PC-9 (cell line): ENCODE measurements around the gene LRMDA. TPM values are rescaled to one million over a fixed set of nuclear protein-coding genes. Genes with fewer than 3 reads are reported as not detected.

Source experiments
- BruUV-seq: library from RNA; stranded (reverse); fragments of 400-500 nt; replicated peaks from 2 replicates; lab custom pipeline; 2021; lab: Mats Ljungman, UMichigan
- CTCF ChIA-PET: fragments of 300-600 bp; sonication (Branson Sonifier 250); formaldehyde crosslinking; loops from one replicate; lab custom pipeline; 2022; ENCODE audit warnings: antibody characterized with exemption; lab: Charles Lee
- POLR2A ChIA-PET: fragments of 300-600 bp; sonication (Branson Sonifier 250); formaldehyde crosslinking; loops from one replicate; lab custom pipeline; 2022; ENCODE audit warnings: antibody characterized with exemption; ENCODE audit not compliant: unreplicated experiment; lab: Charles Lee
- DNase-seq, 2 experiments: peaks; one replicate each; pipeline versions ENCODE4 v3.0.0 to v3.0.0-alpha.2; 2015 to 2022; ENCODE audit warnings: mixed read lengths in 1 of 2
- H2AFZ ChIP-seq: fragments of 200-600 bp; sonication (generic); 2 replicates; pipeline ENCODE4 v1.8.1; 2017; ENCODE audit warnings: antibody characterized with exemption
- H3F3A ChIP-seq: fragments of 200-600 bp; sonication (generic); 2 replicates; pipeline ENCODE4 v1.8.1; 2017; ENCODE audit warnings: antibody characterized with exemption, mild to moderate bottlenecking, low read depth; ENCODE audit not compliant: insufficient read depth
- H3K27ac ChIP-seq: fragments of 200-600 bp; sonication (generic); 2 replicates; pipeline ENCODE4 v1.6.1; 2016; ENCODE audit warnings: mixed run types
- H3K27me3 ChIP-seq: fragments of 200-600 bp; sonication (generic); 2 replicates; pipeline ENCODE4 v1.6.1; 2016; ENCODE audit warnings: low read depth, mixed run types; ENCODE audit not compliant: insufficient read depth
- H3K36me3 ChIP-seq: fragments of 200-600 bp; sonication (generic); 2 replicates; pipeline ENCODE4 v1.6.1; 2016; ENCODE audit warnings: low read depth, mixed run types
- H3K4me1 ChIP-seq: fragments of 200-600 bp; sonication (generic); replicated peaks from 2 replicates; pipeline ENCODE4 v1.6.1; 2016; ENCODE audit warnings: mixed run types; ENCODE audit not compliant: insufficient read depth
- H3K4me2 ChIP-seq: fragments of 200-600 bp; sonication (generic); 2 replicates; pipeline ENCODE4 v1.6.1; 2017; ENCODE audit warnings: mixed run types
- H3K4me3 ChIP-seq: fragments of 200-600 bp; sonication (generic); 2 replicates; pipeline ENCODE4 v1.6.1; 2016; ENCODE audit warnings: mixed run types
- H3K79me2 ChIP-seq: fragments of 200-600 bp; sonication (generic); 2 replicates; pipeline ENCODE4 v1.6.1; 2017; ENCODE audit warnings: low read depth, mixed run types
- H3K9me2 ChIP-seq: fragments of 200-600 bp; sonication (generic); 2 replicates; pipeline ENCODE4 v1.8.1; 2017; ENCODE audit warnings: mild to moderate bottlenecking; ENCODE audit not compliant: insufficient read depth
- H3K9me3 ChIP-seq: fragments of 200-600 bp; sonication (generic); 2 replicates; pipeline ENCODE4 v1.8.1; 2016; ENCODE audit warnings: low read depth; ENCODE audit not compliant: insufficient read depth
- H4K20me1 ChIP-seq: fragments of 200-600 bp; sonication (generic); 2 replicates; pipeline ENCODE4 v1.8.1; 2017; ENCODE audit not compliant: insufficient read depth
- EZH2 ChIP-seq: fragments of 200-600 bp; sonication (generic); IDR thresholded peaks from 2 replicates; pipeline ENCODE4 v1.8.0; 2017; ENCODE audit warnings: antibody characterized with exemption, low read depth
- intact Hi-C: fragments of 100-400 bp; cut with micrococcal nuclease; formaldehyde crosslinking; loops from one replicate; pipeline ENCODE4 v1.10.0; 2022; ENCODE audit not compliant: unreplicated experiment
- total RNA-seq: library from RNA; stranded (reverse); gene quantifications from 2 replicates; pipeline ENCODE4 v1.2.3, GENCODE V29; 2021
- TF ChIP-seq, protein P1 (sequence below): fragments of 200-600 bp; sonication (generic); conservative IDR thresholded peaks from 2 replicates; pipeline ENCODE4 v1.6.1; 2017; ENCODE audit warnings: mixed run types, antibody characterized with exemption, mild to moderate bottlenecking, moderate library complexity

The LRMDA gene
- total RNA-seq, 1 experiment from 2014 or later: not detected

DNA sequence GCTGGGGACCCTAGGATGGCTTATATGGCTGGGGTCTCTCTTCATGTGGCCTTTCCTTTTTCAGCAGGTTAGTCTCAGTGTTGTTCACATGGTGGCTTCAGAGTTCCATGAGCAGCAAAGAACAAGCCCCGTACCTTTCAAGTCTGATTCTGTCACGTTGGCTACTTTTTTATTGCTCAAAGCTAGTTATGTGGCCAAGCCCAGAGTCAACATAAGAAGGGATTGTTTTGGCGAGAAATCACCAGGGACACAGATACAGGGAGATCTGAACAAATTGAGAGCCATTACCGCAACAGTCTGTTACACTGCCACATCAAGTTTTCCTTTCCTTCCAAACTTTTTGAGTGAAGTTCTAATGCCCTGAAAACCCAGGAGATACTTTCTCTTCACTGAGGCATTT is 770.5 kb downstream of the LRMDA start:
- intact Hi-C loops: no loop called here
- TF ChIP-seq EZH2: no peak
- TF ChIP-seq, protein P1, sequence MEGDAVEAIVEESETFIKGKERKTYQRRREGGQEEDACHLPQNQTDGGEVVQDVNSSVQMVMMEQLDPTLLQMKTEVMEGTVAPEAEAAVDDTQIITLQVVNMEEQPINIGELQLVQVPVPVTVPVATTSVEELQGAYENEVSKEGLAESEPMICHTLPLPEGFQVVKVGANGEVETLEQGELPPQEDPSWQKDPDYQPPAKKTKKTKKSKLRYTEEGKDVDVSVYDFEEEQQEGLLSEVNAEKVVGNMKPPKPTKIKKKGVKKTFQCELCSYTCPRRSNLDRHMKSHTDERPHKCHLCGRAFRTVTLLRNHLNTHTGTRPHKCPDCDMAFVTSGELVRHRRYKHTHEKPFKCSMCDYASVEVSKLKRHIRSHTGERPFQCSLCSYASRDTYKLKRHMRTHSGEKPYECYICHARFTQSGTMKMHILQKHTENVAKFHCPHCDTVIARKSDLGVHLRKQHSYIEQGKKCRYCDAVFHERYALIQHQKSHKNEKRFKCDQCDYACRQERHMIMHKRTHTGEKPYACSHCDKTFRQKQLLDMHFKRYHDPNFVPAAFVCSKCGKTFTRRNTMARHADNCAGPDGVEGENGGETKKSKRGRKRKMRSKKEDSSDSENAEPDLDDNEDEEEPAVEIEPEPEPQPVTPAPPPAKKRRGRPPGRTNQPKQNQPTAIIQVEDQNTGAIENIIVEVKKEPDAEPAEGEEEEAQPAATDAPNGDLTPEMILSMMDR: no peak

DNA sequence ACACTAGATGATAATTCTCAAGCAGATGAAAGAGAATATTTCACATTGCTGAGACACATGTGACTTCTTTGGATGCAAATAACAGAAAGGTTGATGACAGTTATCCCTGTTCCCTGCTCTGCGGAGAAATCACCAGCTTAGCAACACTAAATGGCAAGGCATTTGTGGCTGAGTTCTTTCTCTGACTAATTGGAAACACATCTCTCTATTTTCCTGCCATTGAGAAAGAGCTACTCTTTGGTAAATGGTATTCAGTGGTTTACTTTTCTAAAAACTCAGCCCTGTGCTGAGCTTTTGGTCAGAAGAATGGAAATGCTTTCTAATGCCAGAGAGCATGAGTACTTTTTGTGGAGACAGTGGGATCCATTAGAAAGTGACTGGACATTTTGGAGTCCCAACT is 771.4 kb downstream of the LRMDA start:
- H3K9me3 ChIP-seq: no peaks in the 10 kb centered on the region
- H3K36me3 ChIP-seq: no peaks in the 10 kb centered on the region
- no peak overlapping the region for H2AFZ ChIP-seq
- H3K4me3 ChIP-seq: no peak overlapping the region
- no peak overlapping the region for H3K27ac ChIP-seq
- ChIA-PET CTCF (no interaction called here), POLR2A (no interaction called here)
- DNase-seq: no peak
- intact Hi-C loops: no loop called here
- H3K9me2 ChIP-seq: no peaks in the 10 kb centered on the region
- no peaks in the 10 kb centered on the region for H3F3A ChIP-seq
- H3K79me2 ChIP-seq: no peaks in the 10 kb centered on the region
- H3K4me2 ChIP-seq: no peak overlapping the region
- no peaks in the 10 kb centered on the region for H3K4me1 ChIP-seq
- TF ChIP-seq, protein P1: no peak
- TF ChIP-seq EZH2: no peak
- no TSS peak for BruUV-seq
- no peaks in the 10 kb centered on the region for H3K27me3 ChIP-seq
- H4K20me1 ChIP-seq: no peaks in the 10 kb centered on the region

More for the DNA sequence above, 770.5 kb downstream of the LRMDA start:
- Histone ChIP-seq H3K4me3 (no peak overlapping the region), H3K27ac (no peak overlapping the region), H3K27me3 (no peaks in the 10 kb centered on the region), H2AFZ (no peak overlapping the region), H3K79me2 (no peaks in the 10 kb centered on the region), H3K4me2 (no peak overlapping the region), H3K36me3 (no peaks in the 10 kb centered on the region), H4K20me1 (no peaks in the 10 kb centered on the region), H3F3A (no peaks in the 10 kb centered on the region), H3K4me1 (no peaks in the 10 kb centered on the region), H3K9me3 (no peaks in the 10 kb centered on the region), H3K9me2 (no peaks in the 10 kb centered on the region)
- ChIA-PET POLR2A (no interaction called here), CTCF (no interaction called here)
- BruUV-seq: no TSS peak
- no peak for DNase-seq

DNA sequence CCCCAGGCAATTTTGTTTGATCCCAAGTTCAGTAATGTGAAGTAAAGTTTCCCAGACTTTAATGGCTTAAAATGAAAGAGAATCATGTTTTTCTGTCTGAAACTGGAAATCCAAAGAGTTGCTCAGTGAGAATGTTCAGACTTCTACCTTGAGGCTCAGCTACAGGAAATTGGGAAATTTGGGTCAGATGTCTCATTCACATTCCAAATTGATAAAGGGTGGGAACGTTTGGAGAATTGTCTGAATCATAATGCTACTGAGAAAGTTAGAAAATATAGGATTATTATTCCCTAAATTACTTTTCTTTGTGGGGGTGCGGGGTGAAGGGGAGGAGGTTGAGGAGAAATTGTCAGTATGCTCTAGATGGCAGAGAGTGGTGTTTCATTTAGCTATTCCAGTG is 773.9 kb downstream of the LRMDA start:
- intact Hi-C loops: no loop called here
- CTCF ChIA-PET: no interaction called here

DNA sequence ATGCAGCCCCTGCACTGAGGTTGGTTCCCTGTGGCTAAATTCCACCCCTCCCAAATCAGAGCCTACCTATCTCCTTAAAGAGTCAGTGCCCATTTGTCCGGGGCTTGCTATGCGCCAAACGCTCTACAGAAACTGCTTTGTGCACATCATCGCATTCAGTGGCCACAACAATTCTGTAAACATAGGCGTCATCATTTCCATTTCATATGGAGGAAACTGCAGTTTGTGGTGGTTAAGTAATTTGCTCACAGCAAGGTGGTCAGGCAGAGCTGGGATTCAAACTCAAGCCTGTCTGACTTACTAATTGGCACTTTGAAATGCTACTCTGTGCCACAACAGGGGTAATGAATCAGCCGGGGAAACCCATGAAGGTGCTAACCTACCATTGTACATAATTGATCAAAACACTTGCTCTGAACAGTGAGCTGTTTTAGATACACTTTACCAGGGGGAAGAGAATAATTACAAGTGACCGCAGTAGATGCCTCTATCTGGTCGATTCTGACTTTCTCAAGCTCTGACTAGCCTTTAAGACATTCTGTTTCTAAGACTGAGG is 775.5 kb downstream of the LRMDA start:
- no peak for DNase-seq
- intact Hi-C loops: no loop called here
- no TSS peak for BruUV-seq
- Histone ChIP-seq H3K4me1 (no peaks in the 10 kb centered on the region), H3K4me2 (no peak overlapping the region), H3K4me3 (no peak overlapping the region), H4K20me1 (no peaks in the 10 kb centered on the region), H2AFZ (no peak overlapping the region), H3K27ac (no peak overlapping the region), H3F3A (no peaks in the 10 kb centered on the region), H3K36me3 (no peaks in the 10 kb centered on the region), H3K9me2 (no peaks in the 10 kb centered on the region), H3K9me3 (no peaks in the 10 kb centered on the region), H3K79me2 (no peaks in the 10 kb centered on the region), H3K27me3 (no peaks in the 10 kb centered on the region)
- POLR2A ChIA-PET: no interaction called here
- CTCF ChIA-PET: no interaction called here
- no peak for TF ChIP-seq EZH2
- TF ChIP-seq, protein P1: no peak

More for the DNA sequence above, 773.9 kb downstream of the LRMDA start:
- Histone ChIP-seq H4K20me1 (no peaks in the 10 kb centered on the region), H3K4me3 (no peak overlapping the region), H3K4me2 (no peak overlapping the region), H3F3A (no peaks in the 10 kb centered on the region), H3K9me2 (no peaks in the 10 kb centered on the region), H3K27me3 (no peaks in the 10 kb centered on the region), H3K4me1 (no peaks in the 10 kb centered on the region), H3K36me3 (no peaks in the 10 kb centered on the region), H3K79me2 (no peaks in the 10 kb centered on the region), H3K27ac (no peak overlapping the region), H2AFZ (no peak overlapping the region), H3K9me3 (no peaks in the 10 kb centered on the region)
- BruUV-seq: no TSS peak
- POLR2A ChIA-PET: no interaction called here
- no peak for DNase-seq
- no peak for TF ChIP-seq EZH2
